HepG2 (cell line): ENCODE data around the gene MS4A10. TPM values are rescaled to one million over a fixed set of nuclear protein-coding genes. Genes with fewer than 3 reads are reported as not detected.
A peak's percentile ranks its signal among the peaks of the same experiment; 100 is the strongest.

Source experiments
- AHR ChIP-seq: IDR thresholded peaks from 2 replicates; pipeline ENCODE4 v1.6.1; 2018; ENCODE audit warnings: missing genetic modification reagents, missing compliant biosample characterization
- BORCS8-MEF2B ChIP-seq: sonication (generic); formaldehyde crosslinking; IDR thresholded peaks from 2 replicates; pipeline ENCODE4 v1.8.0; 2022; ENCODE audit warnings: mild to moderate bottlenecking, missing genetic modification reagents
- CTCF ChIP-seq: sonication (generic); formaldehyde crosslinking; IDR thresholded peaks from 2 replicates; pipeline ENCODE4 v1.5.0; 2020; ENCODE audit warnings: mild to moderate bottlenecking, missing genetic modification reagents, moderate library complexity
- FOXK1 ChIP-seq: sonication (generic); formaldehyde crosslinking; IDR thresholded peaks from 2 replicates; pipeline ENCODE4 v1.4.0; 2020; ENCODE audit warnings: low read depth, missing genetic modification reagents, borderline replicate concordance
- GATAD2A ChIP-seq: IDR thresholded peaks from 2 replicates; pipeline ENCODE4 v1.6.1; 2016
- HOXA9 ChIP-seq: sonication (generic); formaldehyde crosslinking; IDR thresholded peaks from 2 replicates; pipeline ENCODE4 v1.8.1; 2022; ENCODE audit warnings: missing genetic modification reagents, mild to moderate bottlenecking, moderate library complexity, borderline replicate concordance
- KAT8 ChIP-seq: IDR thresholded peaks from 2 replicates; pipeline ENCODE4 v1.6.1; 2016; ENCODE audit warnings: missing genetic modification reagents, missing compliant biosample characterization
- NFKBIZ ChIP-seq: IDR thresholded peaks from 2 replicates; pipeline ENCODE4 v1.6.1; 2018; ENCODE audit warnings: missing genetic modification reagents, missing compliant biosample characterization
- RAD21 ChIP-seq: fragments of 450-650 bp; formaldehyde crosslinking; IDR thresholded peaks from 2 replicates; pipeline ENCODE4 v1.5.0; 2020; ENCODE audit warnings: mild to moderate bottlenecking
- REXO4 ChIP-seq: sonication (generic); formaldehyde crosslinking; IDR thresholded peaks from 2 replicates; pipeline ENCODE4 v1.8.0; 2022; ENCODE audit warnings: missing genetic modification reagents, mild to moderate bottlenecking, borderline replicate concordance
- SALL1 ChIP-seq: sonication (generic); formaldehyde crosslinking; IDR thresholded peaks from 2 replicates; pipeline ENCODE4 v1.8.0; 2022; ENCODE audit warnings: mild to moderate bottlenecking, missing genetic modification reagents
- SMAD9 ChIP-seq: sonication (generic); formaldehyde crosslinking; IDR thresholded peaks from 2 replicates; pipeline ENCODE4 v1.5.1; 2020; ENCODE audit warnings: mild to moderate bottlenecking, missing genetic modification reagents
- SNAPC5 ChIP-seq: sonication (generic); formaldehyde crosslinking; IDR thresholded peaks from 2 replicates; pipeline ENCODE4 v1.8.1; 2023; ENCODE audit warnings: mild to moderate bottlenecking, missing genetic modification reagents, borderline replicate concordance
- TERF1 ChIP-seq: sonication (generic); formaldehyde crosslinking; IDR thresholded peaks from 2 replicates; pipeline ENCODE4 v1.8.0; 2022; ENCODE audit warnings: mild to moderate bottlenecking, missing genetic modification reagents, moderate library complexity
- THAP11 ChIP-seq: IDR thresholded peaks from 2 replicates; pipeline ENCODE4 v1.6.1; 2016; ENCODE audit warnings: missing biosample characterization, missing genetic modification reagents
- XRCC5 ChIP-seq: fragments of 200-400 bp; formaldehyde crosslinking; optimal IDR thresholded peaks from 2 replicates; pipeline ENCODE3; 2017; ENCODE audit warnings: mild to moderate bottlenecking, low read length
- ZBTB26 ChIP-seq: IDR thresholded peaks from 2 replicates; pipeline ENCODE4 v1.6.1; 2016; ENCODE audit warnings: missing compliant biosample characterization, missing genetic modification reagents, borderline replicate concordance
- ZBTB42 ChIP-seq: sonication (generic); formaldehyde crosslinking; IDR thresholded peaks from 2 replicates; pipeline ENCODE4 v1.5.0; 2020; ENCODE audit warnings: mild to moderate bottlenecking, missing genetic modification reagents
- ZBTB46 ChIP-seq: sonication (generic); formaldehyde crosslinking; IDR thresholded peaks from 2 replicates; pipeline ENCODE4 v1.4.0; 2020; ENCODE audit warnings: mild to moderate bottlenecking, missing genetic modification reagents, borderline replicate concordance
- ZFP1 ChIP-seq: IDR thresholded peaks from 2 replicates; pipeline ENCODE4 v1.6.1; 2016
- ZNF251 ChIP-seq: sonication (generic); formaldehyde crosslinking; IDR thresholded peaks from 2 replicates; pipeline ENCODE4 v1.9.0; 2021; ENCODE audit warnings: mild to moderate bottlenecking, missing genetic modification reagents
- ZNF33B ChIP-seq: sonication (generic); formaldehyde crosslinking; IDR thresholded peaks from 2 replicates; pipeline ENCODE4 v1.5.1; 2020; ENCODE audit warnings: mild to moderate bottlenecking, missing genetic modification reagents
- ZNF546 ChIP-seq: sonication (generic); formaldehyde crosslinking; conservative IDR thresholded peaks from 2 replicates; pipeline ENCODE4 v1.8.1; 2023; ENCODE audit warnings: mild to moderate bottlenecking, missing genetic modification reagents
- ZNF598 ChIP-seq: sonication (generic); formaldehyde crosslinking; IDR thresholded peaks from 2 replicates; pipeline ENCODE4 v1.5.1; 2020; ENCODE audit warnings: mild to moderate bottlenecking, missing genetic modification reagents, borderline replicate concordance
- ZNF883 ChIP-seq: sonication (generic); formaldehyde crosslinking; IDR thresholded peaks from 2 replicates; pipeline ENCODE4 v1.5.1; 2020; ENCODE audit warnings: mild to moderate bottlenecking, missing genetic modification reagents; ENCODE audit errors: not compliant biosample characterization
- polyA plus RNA-seq, 8 experiments: library from polyadenylated mRNA; depleted of rRNA in 3 of 8; stranded (reverse) in 7 of 8; unstranded in 1 of 8; fragments of >200 nt; fragmentation: Illumina TruSeq in 4 of 8; extraction: Trizol in 4 of 8; gene quantifications; 2 replicates each; pipeline versions ENCODE4 v1.2.1 to v1.2.3, GENCODE V29; 2011 to 2016; ENCODE audit warnings: low read depth in 4 of 8, missing spikeins in 1 of 8, mixed read lengths in 1 of 8; ENCODE audit not compliant: insufficient read depth in 1 of 8
- total RNA-seq, 5 experiments: library from RNA; depleted of rRNA; stranded (reverse); fragments of >200 nt; fragmentation: Illumina TruSeq; extraction: Trizol; gene quantifications; 2 replicates each; pipeline ENCODE4 v1.2.3, GENCODE V29; 2016; ENCODE audit warnings: low read depth in 1 of 5

The MS4A10 gene
- total and polyA plus RNA-seq, 2 of the 13 experiments (the other 11 are each of a cell fraction or from before 2014, with no cell fraction given) = not detected

- TF ChIP-seq ZBTB46 = no peak
- TF ChIP-seq ZNF598 (CRISPR knock-in tag) = 0 out of 2 replicates have a peak, but pooled peaks have one; percentile 31
- TF ChIP-seq ZBTB42 (CRISPR knock-in tag) = no peak
- no peak for TF ChIP-seq FOXK1 (CRISPR knock-in tag)
- 0 out of 2 replicates have a peak, but pooled peaks have one; percentile 20 for TF ChIP-seq THAP11 (CRISPR knock-in tag)
- peak; percentile 40; the same call in 1 of the 2 replicates for TF ChIP-seq SALL1 (CRISPR knock-in tag)
- 0 out of 2 replicates have a peak, but pooled peaks have one; percentile 11 for TF ChIP-seq SMAD9
- peak; percentile 95 for TF ChIP-seq RAD21 (CRISPR knock-in tag)
- TF ChIP-seq CTCF (CRISPR knock-in tag) = peak; percentile 94
- no peak for TF ChIP-seq SNAPC5 (CRISPR knock-in tag)
- 0 out of 2 replicates have a peak, but pooled peaks have one; percentile 32 for TF ChIP-seq ZBTB26 (CRISPR knock-in tag)
- TF ChIP-seq ZNF546 (CRISPR knock-in tag) = no peak
- no peak for TF ChIP-seq ZNF33B (CRISPR knock-in tag)
- TF ChIP-seq REXO4 (CRISPR knock-in tag) = no peak
- TF ChIP-seq ZNF251 (CRISPR knock-in tag) = no peak
- TF ChIP-seq ZFP1 = no peak
- no peak for TF ChIP-seq NFKBIZ (CRISPR knock-in tag)
- TF ChIP-seq XRCC5 = peak; percentile 50
- peak; percentile 20; the same call in 1 of the 2 replicates for TF ChIP-seq GATAD2A
- TF ChIP-seq AHR = peak; percentile 61; the same call in 1 of the 2 replicates
- TF ChIP-seq KAT8 (CRISPR knock-in tag) = peak; percentile 42; the same call in 1 of the 2 replicates
- no peak for TF ChIP-seq HOXA9
- TF ChIP-seq TERF1 (CRISPR knock-in tag) = no peak
- peak; percentile 24 for TF ChIP-seq ZNF883 (CRISPR knock-in tag)
- TF ChIP-seq BORCS8-MEF2B (CRISPR knock-in tag) = 0 out of 2 replicates have a peak, but pooled peaks have one; percentile 47
Observed at GRCh38 chr11:60831143-60831500, 46.0 kb downstream of the MS4A10 start (continued).
